ENCODE results near the gene SST.
A peak's percentile ranks its signal among the peaks of the same experiment; 100 is the strongest.

The SST gene

DNA sequence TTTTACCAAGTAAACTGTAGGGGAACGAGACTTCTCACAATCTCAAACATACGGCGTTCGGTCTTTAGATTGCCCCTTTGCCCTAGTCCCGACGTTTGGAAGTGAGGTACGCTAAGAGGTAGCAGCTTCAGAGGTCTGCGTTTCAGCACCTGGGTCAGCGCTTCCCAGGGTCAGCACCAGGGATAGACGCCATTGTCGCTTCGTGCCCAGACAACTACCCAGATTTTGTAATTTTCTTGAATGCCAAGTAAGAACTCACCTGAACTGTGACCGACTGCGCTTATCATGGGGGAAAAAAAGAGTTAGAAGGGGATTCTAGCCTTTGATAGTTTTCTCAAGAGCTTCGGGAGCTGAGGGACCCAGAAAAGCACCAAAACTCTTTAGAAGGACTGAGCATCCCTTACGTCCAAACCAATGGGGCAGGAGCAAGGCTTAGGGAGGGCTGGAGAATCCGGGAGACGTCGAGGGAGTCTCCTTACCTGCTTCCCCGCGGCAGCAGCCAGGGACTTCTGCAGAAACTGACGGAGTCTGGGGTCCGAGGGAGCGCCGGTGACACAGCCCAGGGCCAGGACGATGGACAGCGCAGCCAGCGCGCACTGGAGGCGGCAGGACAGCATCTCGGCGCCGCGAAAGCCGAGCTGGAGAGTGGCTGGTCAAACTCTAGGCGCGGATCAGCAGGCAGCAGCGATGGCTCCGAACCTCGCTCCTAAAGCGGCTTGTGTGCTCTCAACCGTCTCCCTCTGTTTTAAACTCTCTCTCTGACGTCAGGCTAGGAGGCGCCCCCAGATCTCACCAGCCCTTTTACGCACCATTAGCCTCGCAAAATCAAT is at the start of gene SST:
Gene SST, minus strand, starts transcription at position 720 of the 830 bp plus-strand sequence. Its CDS starts 103 bp downstream, at position 617.
- no peak for DNase-seq (ENCODE audit: low read depth)

DNA sequence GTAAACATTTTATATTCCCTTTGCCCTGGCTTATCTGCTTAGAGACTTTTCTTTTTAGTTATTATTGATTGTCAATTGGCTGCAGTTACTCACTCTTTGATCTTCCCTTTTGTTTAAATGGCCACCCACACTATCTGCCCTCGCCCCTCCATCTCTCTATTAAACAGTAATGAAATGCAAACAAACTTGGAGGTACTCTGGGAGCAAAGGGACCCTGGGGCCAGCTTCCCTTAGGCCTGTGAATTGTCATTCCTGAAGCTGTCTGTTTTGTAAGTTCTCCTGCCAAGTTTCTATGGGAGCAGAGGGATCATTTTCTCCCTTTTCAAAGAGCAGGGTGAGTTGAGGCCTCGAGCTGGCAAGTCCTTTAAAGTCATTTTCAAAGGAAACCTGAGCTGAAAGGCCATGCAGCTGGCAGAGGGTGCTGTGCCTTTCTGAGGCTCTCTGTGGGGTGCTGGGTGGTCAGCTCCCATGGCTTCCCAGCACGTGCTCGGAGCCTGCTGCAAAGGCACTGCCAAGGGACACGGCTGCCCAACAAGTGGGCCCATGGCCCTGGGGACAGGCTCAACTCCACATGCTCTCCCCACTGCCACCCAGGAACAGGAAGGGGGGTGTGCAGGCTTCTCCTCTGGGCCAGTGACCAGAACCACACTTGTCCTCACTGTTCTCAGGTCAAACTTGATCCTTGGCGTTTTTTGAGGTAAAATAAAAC is 49.6 kb upstream of the SST start:
- DNase-seq (ENCODE audit: low read depth) = no peak

DNA sequence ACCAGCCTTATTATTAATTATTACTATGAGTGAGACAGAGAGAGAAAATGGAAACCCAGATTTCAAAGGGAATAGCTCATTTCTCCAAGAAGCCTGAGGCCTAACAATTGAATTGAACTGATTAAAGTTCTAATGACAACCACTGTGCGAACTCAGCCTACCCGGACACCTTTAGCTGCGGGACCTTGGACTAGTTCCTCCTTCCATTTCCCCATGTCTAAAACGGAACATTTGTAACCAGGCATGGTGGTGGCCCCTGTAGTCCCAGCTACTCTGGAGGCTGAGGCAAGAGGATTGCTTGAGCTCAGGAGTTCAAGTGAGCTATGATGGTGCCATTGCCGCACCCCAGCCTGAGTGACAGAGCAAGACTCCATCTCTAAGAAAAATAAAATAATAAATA is 48.6 kb upstream of the SST start:
- DNase-seq (ENCODE audit: low read depth) = no peak

DNA sequence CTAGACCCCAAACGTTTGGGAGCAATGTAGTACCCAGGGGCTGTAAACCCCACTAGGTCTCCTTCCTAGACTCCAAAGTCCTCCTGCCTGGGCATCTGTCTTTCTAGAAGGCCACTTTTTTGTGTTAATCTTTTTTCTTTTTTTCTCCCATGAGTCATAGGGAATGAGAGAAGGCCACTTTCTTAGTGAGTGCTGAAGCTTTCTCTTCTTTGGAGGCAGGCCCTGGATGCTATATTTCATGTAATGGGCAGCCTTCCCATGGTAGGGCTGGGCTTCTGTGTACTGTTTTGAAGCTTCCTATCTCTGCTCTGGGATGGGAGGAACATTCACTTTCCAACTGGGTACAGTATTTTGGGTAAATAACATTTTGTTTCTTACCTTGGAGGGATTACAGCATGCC is 47.4 kb upstream of the SST start:
- no peak for DNase-seq (ENCODE audit: low read depth)

DNA sequence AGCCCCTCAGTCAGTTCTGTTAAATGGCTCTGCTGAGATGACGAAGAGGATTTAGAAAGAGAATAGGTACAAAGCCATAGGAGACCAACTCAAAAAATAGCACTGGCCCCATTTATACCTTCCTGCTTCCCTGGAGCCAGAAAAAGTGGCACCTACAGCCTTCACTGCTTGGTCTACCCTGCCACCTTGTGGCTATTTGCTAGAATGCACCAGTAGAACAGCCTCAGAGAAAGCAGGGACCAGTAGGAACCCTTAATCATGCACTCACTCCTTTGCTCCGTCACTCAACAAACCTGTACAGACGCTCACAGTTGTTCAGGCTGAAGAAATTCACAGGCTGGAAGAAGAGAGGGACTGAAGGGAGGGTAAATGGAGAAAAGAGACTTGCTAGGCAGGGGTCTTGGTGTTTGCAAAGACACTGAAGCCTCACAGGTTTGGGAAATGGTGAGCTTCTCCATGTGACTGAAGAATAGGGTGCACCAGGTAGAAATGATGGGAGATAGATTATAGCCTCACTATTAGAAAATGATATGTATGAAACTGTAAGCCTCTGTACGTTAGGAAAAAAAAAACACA is 44.3 kb upstream of the SST start:
- DNase-seq (ENCODE audit: low read depth) = peak; percentile 66

DNA sequence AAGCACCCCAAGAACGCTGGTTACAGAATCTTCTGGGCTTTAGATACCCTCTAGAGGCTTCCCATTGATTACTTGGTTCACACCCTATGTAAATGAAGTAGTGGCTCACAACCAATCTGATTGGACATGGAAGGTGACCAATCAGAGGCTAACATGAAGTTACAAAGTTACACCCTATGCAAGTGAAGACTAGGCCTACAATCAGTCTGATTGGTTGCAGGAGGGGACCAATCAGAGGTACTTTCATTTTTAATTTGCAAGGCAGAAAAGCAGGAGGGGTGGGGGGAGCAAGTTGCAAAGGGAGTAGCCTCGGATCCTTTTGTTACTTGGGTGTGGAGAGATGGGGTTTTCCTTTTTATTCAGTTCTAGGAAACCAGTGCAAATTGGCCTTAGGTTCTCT is 43.3 kb upstream of the SST start:
- DNase-seq (ENCODE audit: low read depth) = no peak

DNA sequence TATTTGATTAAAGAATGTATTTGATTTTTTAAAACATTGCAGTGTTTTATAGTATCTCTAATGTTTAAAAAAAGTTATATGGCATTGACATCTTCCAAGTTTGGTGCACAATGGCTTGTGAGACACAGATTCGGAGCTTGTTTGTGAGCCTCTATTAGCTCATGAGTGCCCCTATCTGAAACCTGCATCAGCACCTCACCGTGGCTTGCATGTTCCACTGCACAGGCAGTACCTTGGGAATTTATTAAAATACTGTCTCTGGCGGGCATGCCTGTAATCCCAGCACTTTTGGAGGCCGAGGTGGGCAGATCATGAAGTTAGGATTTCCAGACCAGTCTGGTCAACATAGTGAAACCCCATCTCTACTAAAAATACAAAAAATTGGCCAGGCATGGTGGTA is 39.0 kb upstream of the SST start:
- no peak for DNase-seq (ENCODE audit: low read depth)

DNA sequence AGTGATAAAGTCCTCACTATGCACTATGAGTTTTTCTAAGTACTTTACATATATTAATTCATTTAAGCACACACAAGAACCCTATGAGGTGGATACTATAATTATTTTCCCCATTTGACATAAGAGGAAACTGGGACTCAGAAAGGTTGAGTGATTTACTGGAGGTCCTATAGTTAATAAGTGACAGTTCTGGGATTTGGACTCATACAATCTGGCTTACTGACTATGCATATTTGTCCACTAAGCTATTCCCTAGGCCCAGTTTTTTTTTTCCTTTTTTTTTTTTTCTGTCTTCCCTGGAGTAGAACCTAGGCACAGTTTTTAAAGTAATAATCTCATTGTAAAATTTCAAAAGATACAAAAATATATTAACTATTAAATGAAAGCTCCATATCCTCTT is 38.5 kb upstream of the SST start:
- DNase-seq (ENCODE audit: low read depth) = no peak

DNA sequence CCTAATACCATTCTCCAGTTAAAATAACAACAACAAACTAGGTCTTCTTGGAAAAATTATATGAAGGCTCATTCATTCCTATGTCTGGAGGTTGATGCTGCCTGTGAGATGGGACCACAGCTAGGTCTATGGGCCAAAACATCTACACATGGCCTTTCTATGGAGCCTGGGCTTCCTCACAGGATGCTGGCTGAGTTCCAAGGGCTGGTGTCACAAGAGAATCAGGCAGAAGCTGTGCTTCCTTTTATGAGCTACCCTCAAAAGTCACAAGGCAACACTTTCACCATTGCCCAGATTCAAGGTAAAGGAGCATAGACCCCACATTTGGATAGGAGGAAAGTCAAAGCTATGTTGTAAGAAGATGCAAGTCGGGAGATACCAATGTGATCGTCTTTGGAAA is 36.8 kb upstream of the SST start:
- no peak for DNase-seq (ENCODE audit: low read depth)

DNA sequence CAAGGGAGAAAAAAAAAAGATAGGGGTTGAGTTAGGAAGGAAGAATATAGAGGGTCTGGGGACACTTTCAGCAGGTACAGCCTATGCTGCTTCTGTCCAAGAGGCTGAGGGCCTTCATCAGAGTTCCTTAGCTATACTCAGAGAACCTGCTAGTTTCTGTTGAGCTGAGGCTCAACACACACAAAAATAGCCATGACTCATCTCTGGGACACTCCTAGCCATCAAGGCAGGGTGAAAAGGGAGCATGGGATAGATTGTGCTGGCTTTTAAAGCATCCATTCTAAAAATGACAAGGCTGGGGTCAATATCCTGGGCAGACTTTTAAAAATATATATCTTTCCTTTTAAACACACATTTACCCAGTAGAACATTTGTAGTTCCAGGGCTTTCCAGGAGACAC is 35.0 kb upstream of the SST start:
- no peak for DNase-seq (ENCODE audit: low read depth)

DNA sequence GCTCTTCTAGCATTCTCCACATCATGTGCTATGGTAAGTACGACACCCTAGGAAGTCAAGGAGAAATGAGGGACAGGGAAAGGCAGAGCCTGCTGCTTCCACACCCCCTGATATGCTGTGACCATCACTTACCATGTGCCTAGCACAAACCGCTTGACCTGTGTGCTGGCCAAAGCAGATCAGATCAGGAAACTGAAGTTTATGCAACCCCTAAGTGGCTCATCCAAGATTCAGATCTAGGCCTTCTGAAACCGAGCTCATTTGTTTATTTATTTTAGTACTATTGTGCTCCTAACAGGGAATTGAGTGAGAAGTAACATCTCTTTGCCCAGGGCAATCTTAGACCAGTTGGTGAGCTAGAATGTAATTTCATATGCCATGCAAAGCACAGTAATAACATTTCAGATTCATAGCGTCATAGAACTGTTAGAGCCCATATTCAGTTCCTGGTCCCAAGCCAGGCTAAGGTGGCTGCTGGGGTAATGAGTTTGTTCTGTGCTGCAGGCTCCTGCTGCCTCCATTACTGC is 32.4 kb upstream of the SST start, which contains the start of gene RTP2:
Gene RTP2, minus strand, starts transcription at position 51 of the 527 bp plus-strand sequence. CDS start 429 bp downstream, outside the sequence.
- DNase-seq (ENCODE audit: low read depth) = no peak

DNA sequence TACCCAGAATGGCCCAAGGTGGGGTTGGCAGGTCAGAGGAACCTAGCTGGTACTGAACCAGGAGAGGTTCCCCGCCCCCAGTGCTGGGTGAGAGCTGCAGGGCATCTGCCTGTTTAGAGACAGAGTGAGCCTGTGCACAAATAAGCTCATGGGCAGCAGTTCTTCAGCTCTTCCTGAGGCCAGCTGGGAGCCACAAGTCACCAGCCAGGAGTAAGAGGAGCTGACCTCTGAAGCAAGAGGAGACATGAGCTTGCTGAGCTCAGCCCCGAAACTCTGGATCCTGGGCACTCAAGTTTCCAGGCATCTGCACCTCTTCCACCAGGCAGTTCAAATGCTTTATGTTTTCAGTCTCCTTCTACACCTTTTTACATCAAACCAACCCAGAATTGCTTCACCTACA is 30.1 kb upstream of the SST start:
- no peak for DNase-seq (ENCODE audit: low read depth)

DNA sequence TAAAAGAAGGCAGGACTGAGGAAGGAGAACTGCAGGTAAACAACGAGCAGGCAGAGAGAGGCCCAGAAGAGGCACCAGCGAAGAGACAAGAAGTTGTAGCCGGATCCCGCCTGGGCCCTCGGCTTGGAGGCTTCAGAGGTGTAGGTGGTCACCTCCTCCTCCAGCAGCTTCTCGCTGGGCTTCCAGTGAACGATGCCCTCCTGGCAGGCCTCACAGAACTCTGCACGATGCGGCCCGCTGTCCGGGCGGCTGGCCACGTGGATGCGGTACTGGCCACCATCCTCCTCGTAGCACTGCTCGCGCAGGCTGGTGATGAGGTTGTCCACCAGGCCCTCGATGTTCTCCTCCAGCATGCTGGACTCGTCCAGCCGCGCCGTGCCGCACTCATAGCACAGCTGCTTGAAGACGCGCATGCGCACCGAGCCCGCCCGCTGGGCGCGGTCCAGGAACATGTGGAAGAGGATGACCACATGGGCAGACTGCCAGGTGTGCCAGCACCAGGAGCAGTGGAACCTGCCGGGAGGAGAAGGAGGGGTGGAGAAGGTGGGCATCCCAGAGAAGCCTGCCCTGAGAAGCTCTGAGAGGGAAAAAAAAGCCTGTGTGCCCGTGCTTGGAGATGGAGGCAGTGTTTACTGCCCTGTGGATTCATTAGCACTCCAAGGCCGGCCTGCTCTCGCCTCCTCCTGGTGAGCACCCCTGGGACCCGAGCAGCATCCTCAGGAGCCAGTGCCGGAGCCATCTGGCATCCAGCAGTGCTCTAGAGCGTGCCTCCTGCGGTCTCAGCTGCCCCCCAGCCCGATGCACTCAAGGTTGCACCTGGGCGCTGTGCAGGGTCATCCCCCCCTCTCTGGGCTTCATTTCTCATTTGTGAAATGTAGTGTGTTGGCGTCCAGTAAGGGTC is 28.6 kb upstream of the SST start:
- DNase-seq (ENCODE audit: low read depth) = no peak

DNA sequence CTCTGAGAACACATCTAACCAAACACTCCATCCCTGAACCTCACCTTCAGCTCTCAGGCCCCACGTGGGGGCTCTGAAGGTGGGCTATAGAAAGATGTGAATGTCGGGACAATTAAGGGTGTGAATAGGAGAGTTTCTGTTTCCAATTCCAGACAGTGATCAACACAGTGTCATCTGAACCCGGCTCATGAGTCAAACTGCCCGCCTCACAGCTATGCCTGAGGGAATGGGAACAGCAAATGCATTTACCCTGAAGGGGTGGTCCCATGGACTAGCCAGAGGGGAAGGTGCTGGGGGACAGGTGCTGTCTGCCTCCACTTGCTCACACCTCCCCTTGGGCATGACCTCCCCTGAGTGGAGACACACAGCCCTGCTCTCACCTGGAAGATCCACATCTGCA is 25.8 kb upstream of the SST start:
- DNase-seq (ENCODE audit: low read depth) = no peak

DNA sequence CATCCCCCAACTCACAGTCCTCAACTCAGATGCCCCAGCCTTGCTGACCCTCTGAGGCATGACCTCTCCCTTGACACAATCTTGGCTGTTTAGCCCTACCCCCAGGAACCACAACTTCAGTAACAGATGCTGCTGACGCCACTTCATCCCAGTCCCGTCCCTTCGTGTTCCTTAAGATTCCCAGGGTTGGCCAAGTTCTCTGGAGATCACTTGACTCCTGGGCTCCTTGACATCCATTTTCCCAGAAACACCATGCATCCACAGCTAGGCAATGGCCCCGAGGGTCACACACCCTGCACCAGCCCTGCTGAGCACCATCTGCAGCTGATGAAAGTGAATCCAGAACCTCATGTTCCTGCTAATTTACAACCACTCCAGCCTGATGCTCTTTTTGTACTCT is 25.3 kb upstream of the SST start:
- no peak for DNase-seq (ENCODE audit: low read depth)

DNA sequence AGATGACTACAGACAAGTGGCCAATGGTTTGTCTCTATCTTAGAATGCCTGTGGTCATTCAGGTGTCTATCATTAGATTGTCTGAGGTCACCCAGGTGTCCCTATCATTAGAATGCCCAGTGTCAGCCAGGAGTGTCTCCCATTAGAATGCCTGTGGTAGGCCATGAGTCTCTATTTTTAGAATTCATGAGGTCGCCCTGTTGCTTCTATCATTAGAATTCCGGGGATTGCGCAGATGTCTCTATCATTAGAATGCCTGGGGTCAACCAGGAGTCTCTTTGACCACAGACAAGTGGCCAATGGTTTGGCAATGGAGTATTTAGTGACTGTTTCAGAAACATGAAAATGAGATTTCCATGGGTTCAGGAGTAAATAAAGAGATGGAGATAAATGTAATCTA is 24.6 kb upstream of the SST start:
- no peak for DNase-seq (ENCODE audit: low read depth)

DNA sequence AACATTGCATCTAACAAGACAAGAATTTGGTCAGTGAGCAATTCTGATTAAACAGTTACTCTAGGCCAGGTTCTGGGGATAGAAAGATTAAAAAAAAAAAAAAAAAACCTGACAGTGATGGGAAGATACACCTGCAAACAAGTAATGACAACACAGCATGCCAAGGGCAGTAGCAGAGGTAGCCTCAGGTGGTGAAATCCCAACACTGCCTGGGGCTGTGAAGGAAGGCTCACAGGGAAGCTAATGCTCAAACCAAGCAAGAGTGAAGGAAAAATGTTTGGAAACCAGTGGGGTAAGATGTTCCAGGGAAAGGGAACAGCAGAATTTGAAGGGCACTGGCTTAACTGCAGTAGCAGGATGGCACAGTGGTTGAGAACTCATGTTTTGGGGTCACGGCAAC is 23.2 kb upstream of the SST start:
- no peak for DNase-seq (ENCODE audit: low read depth)

DNA sequence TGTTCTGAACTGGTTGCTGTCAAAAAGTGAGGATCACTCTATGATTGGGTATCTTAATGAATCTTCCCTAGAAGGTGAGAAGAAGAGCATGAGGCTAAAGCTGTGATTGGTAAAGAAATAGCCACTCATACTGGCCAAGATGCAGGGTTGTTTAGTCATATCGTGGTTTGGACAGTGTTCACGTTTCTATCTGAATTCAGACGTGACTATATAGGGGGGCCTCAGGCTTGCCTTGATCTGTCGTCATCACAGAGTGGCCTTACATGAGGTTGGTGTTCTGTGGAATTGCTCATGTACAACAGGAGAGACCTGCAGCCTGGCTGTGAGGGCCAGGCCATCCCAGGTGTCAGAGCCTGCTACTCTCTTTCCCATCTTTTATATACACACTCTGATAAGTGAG is 19.8 kb upstream of the SST start:
- no peak for DNase-seq (ENCODE audit: low read depth)

DNA sequence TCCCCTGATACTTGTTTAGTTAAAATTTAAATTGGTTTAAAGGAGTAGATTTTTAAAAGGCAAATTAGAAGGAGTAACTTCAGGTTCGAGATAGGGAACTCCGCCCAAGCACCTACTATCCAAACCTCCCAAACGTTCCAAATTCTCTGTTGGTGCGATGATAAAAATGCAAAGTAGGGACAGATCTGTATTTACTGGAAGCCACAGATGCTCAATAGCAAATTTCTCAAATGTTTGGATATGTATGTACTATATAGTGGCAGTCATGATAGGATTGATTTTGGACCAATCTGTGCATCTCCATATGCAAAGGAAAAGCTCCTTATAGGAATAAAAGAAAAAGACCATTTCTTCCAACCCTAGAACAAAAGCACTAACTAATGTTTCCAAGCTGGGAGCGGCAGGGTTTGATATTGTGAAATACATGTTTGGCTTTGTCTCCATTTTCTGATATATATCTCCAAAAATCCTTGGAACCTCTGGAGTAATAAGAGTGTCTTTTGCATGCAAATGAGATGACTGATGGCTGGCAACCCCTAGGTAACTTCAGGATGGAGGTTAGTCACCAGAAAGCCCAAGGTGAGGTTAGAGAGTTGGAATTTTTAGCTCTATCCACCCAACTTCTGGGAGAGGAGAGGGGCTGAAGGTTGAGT is 16.6 kb upstream of the SST start:
- DNase-seq (ENCODE audit: low read depth) = no peak

DNA sequence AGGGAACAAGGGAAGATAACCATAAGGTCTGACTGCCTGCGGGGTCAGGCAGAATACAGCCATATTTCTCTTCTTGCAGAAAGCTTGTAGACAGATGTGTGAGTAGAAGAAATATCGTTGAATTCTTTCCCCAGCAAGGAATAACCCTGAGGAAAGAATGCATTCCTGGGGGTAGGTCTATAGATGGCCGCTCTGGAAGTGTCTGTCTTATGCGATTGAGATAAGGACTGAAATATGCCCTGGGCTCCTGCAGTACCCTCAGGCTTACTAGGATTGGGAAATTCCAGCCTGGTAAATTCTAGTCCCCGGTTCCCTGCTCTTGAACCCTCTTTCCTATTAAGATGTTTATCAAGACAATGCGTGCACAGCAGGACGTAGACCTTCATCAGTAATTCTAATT is 15.8 kb upstream of the SST start:
- DNase-seq (ENCODE audit: low read depth) = no peak

DNA sequence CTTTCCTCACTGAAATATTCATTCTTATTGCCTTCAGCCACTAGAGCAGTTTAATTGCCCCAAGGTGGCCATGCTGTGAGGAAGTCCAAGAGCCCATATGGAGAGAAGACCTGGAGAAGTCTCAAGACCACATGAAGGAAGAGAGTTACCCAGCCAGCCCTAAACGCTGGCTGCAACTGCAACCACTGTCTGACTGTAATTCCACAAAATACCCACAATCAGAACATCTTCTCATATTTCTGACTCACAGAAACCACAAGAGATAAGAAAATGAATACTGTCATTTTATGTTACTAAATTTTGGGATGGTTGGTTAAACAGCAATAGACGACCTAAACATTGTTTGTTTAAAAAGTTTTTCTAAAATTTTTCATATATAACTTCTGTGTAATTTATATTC is 14.7 kb upstream of the SST start:
- no peak for DNase-seq (ENCODE audit: low read depth)

All from activated T-cell treated with anti-CD3 and anti-CD28 coated beads for 24 hours (primary cell).